GM21619 (cell line): ENCODE measurements around the gene MBD3L2B.
"Not testable (repeated sequence)": the region's sequence is repeated elsewhere in the genome, so short reads cannot be mapped to it uniquely, and the experiment has no call there.

Source experiments
- ATAC-seq: cut with Tn5 transposase; IDR thresholded peaks from one replicate; pipeline ENCODE4 v1.9.1; 2021; ENCODE audit not compliant: unreplicated experiment

MBD3L2B gene

GRCh38 chr19:7021331-7021730, at the start of gene MBD3L2B:
MBD3L2B (minus strand) TSS chr19:7021431; CDS start chr19:7021397, 34 bp downstream.
- ATAC-seq: not testable (repeated sequence)

GRCh38 chr19:7069904-7070226, 48.6 kb upstream of the MBD3L2B start:
- no peak for ATAC-seq

GRCh38 chr19:7069042-7069903, 48.0 kb upstream of the MBD3L2B start, which contains the start of gene ZNF557:
ZNF557 (plus strand) TSS chr19:7069703; CDS start chr19:7075075, 5,372 bp downstream.
- ATAC-seq: peak; percentile 85

- ATAC-seq: no peak
Measured at GRCh38 chr19:7068599-7068998, 47.4 kb upstream of the MBD3L2B start.

GRCh38 chr19:7067716-7068115, 46.5 kb upstream of the MBD3L2B start:
- ATAC-seq: no peak

GRCh38 chr19:7067122-7067521, 45.9 kb upstream of the MBD3L2B start:
- ATAC-seq: not testable (repeated sequence)

- no peak for ATAC-seq
Measured at GRCh38 chr19:7063764-7064418, 42.7 kb upstream of the MBD3L2B start.

- no peak for ATAC-seq
Measured at GRCh38 chr19:7063339-7063738, 42.1 kb upstream of the MBD3L2B start.

GRCh38 chr19:7059977-7060376, 38.7 kb upstream of the MBD3L2B start:
- ATAC-seq: not testable (repeated sequence)

- ATAC-seq: not testable (repeated sequence)
Measured at GRCh38 chr19:7058576-7058975, 37.3 kb upstream of the MBD3L2B start, which contains the start of gene MBD3L3. MBD3L3 (minus strand) TSS chr19:7058676; CDS start chr19:7058605, 71 bp downstream.

GRCh38 chr19:7056371-7056770, 35.1 kb upstream of the MBD3L2B start:
- not testable (repeated sequence) for ATAC-seq

- not testable (repeated sequence) for ATAC-seq
Measured at GRCh38 chr19:7055679-7056078, 34.4 kb upstream of the MBD3L2B start.

GRCh38 chr19:7054635-7055368, 33.6 kb upstream of the MBD3L2B start:
- ATAC-seq: not testable (repeated sequence)

- not testable (repeated sequence) for ATAC-seq
Measured at GRCh38 chr19:7052896-7053295, 31.7 kb upstream of the MBD3L2B start.

- ATAC-seq: not testable (repeated sequence)
Measured at GRCh38 chr19:7051421-7051820, 30.2 kb upstream of the MBD3L2B start.

- not testable (repeated sequence) for ATAC-seq
Measured at GRCh38 chr19:7049021-7049420, 27.8 kb upstream of the MBD3L2B start, which contains the start of gene MBD3L2. MBD3L2 (plus strand) TSS chr19:7049321; CDS start chr19:7049374, 53 bp downstream.

GRCh38 chr19:7041563-7041962, 20.3 kb upstream of the MBD3L2B start:
- ATAC-seq: not testable (repeated sequence)

- ATAC-seq: not testable (repeated sequence)
Measured at GRCh38 chr19:7040079-7040478, 18.8 kb upstream of the MBD3L2B start, which contains the start of gene MBD3L4. MBD3L4 (minus strand) TSS chr19:7040179; CDS start chr19:7040144, 35 bp downstream.

GRCh38 chr19:7030278-7030677, 9.0 kb upstream of the MBD3L2B start, which contains the start of gene MBD3L5:
MBD3L5 (plus strand) TSS chr19:7030578; CDS start chr19:7030612, 34 bp downstream.
- ATAC-seq: not testable (repeated sequence)

- not testable (repeated sequence) for ATAC-seq
Measured at GRCh38 chr19:7028790-7029189, 7.6 kb upstream of the MBD3L2B start.

GRCh38 chr19:7018828-7019227, 2.4 kb downstream of the MBD3L2B start:
- ATAC-seq: no peak
